GM18526 (cell line): Measurements from ENCODE around the gene GNAZ.

ENCODE experiments used
- POLR2A ChIP-seq: IDR thresholded peaks from 3 replicates; pipeline ENCODE4 v1.6.1; 2011; ENCODE audit not compliant: insufficient read length; ENCODE audit errors: extremely low read depth

GNAZ gene

GRCh38 chr22:23037429-23038333, 32.6 kb upstream of the GNAZ start:
- TF ChIP-seq POLR2A = no peak

- no peak for TF ChIP-seq POLR2A
Observed at GRCh38 chr22:23038334-23038642, 32.0 kb upstream of the GNAZ start.

GRCh38 chr22:23038902-23039301, 31.4 kb upstream of the GNAZ start:
- no peak for TF ChIP-seq POLR2A

- no peak for TF ChIP-seq POLR2A
Observed at GRCh38 chr22:23042179-23042578, 28.1 kb upstream of the GNAZ start.

- TF ChIP-seq POLR2A = no peak
Observed at GRCh38 chr22:23044570-23044969, 25.7 kb upstream of the GNAZ start.

GRCh38 chr22:23045461-23045860, 24.9 kb upstream of the GNAZ start:
- no peak for TF ChIP-seq POLR2A

- TF ChIP-seq POLR2A = no peak
Observed at GRCh38 chr22:23047265-23047664, 23.1 kb upstream of the GNAZ start.

- no peak for TF ChIP-seq POLR2A
Observed at GRCh38 chr22:23047742-23048141, 22.6 kb upstream of the GNAZ start.

- no peak for TF ChIP-seq POLR2A
Observed at GRCh38 chr22:23053051-23053707, 17.1 kb upstream of the GNAZ start.

GRCh38 chr22:23053912-23054530, 16.3 kb upstream of the GNAZ start:
- no peak for TF ChIP-seq POLR2A

GRCh38 chr22:23054531-23055257, 15.6 kb upstream of the GNAZ start:
- TF ChIP-seq POLR2A = no peak

GRCh38 chr22:23055449-23056179, 14.7 kb upstream of the GNAZ start:
- TF ChIP-seq POLR2A = no peak

GRCh38 chr22:23057331-23057730, 13.0 kb upstream of the GNAZ start:
- no peak for TF ChIP-seq POLR2A

- no peak for TF ChIP-seq POLR2A
Observed at GRCh38 chr22:23058063-23058462, 12.3 kb upstream of the GNAZ start.
